NCI-H524 (cell line): ENCODE measurements around the gene TSEN54.

Experiments
- DNase-seq, 2 experiments: peaks; one replicate each; lab custom pipeline; 2025; lab: John Stamatoyannopoulos, UW

Gene TSEN54

DNA sequence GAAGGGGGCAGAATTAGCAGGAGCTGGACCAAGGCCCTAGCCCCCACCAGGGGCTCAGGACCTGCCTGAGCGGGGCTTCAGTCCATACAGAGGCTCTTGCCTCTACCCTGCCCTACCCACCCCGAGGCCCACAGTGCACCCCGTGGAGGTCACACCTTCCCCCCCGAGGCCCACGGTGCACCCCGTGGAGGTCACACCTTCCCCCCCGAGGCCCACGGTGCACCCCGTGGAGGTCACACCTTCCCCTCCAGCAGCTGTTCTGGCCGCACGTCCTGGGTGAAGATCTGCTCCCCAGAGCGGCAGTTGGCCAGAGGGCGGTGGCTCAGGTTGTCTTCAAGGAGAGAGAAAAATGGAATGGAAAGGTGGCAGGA is 12.4 kb upstream of the TSEN54 start:
- DNase-seq: no peak

GRCh38 chr17:75504347-75505151 is 11.8 kb upstream of the TSEN54 start:
- peak in 1 of 2 experiments; percentile 28 for DNase-seq

GRCh38 chr17:75505152-75505409 is 11.2 kb upstream of the TSEN54 start:
- DNase-seq: no peak

DNA sequence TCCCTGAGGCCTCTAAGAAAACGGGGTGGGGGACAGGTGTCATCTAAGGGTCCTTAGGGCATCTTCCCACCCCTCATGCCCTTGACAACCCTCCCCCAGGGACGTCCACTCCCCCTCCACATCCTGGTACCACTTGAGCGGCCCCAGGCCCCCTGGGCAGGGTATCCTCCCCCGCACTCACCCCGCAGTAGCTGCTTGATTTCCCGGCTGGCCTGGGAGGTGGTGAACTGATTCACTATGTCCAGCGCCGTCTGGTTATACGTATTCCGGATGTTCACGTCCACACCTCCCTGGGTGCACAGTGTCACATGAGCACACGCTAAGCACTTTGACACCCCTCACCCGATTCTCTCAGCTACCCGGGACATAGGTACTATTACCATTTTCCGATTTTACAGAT is 10.7 kb upstream of the TSEN54 start:
- no peak for DNase-seq

GRCh38 chr17:75506134-75506533 is 10.2 kb upstream of the TSEN54 start:
- DNase-seq: no peak

- no peak for DNase-seq
Observed at GRCh38 chr17:75506888-75507287, 9.4 kb upstream of the TSEN54 start.

DNA sequence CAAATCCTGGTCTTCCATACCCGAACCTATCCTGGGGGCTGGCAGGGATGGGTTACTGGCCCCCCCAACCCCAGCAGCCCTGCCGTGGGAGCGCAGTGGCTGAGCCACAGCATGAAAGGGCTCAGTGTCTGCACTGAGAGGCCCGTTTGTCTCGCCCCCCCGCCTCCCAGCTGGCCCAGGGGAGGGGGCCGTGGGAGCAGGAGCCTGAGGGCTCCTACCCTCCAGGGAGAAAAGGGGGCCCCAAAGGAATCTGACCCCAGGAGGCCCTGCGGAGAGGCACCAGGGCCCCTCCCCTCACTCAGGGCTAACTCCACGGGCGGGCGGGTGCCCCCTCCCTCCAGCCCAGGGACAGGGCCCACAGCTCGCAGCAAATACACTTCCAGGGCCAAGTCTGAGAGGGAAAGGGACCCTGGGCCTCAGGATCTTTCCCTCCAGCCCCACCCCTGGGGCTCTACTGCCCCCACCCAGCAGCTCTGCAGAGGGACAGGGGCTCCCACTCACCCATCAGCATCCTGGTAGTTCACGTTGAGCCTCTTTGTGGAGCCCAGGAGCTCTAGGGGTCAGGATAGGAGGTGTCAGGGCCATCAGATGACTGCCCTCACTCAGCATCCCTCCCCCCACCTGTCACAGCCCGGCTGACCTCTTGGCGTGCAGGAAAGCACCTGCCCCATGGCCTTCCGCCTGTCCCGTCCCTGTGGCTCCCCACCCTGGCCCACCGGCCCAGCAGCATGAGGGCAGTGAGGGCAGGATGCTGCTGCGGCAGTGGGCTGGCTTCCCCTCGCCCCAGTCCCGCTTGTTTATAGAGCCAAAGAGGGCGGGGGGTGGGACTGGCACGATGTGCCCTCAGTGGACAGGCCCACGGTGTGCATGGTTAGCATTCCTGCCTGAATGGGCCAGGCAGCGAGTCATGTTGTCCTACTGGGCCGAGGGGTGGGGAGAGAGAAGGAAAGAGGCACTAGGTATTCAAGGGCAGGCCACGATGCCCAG is 8.3 kb upstream of the TSEN54 start:
- no peak for DNase-seq

- DNase-seq: no peak
Observed at GRCh38 chr17:75508931-75509361, 7.4 kb upstream of the TSEN54 start.

GRCh38 chr17:75509528-75510258 is 6.6 kb upstream of the TSEN54 start:
- no peak for DNase-seq

GRCh38 chr17:75511270-75511609 is 5.1 kb upstream of the TSEN54 start:
- DNase-seq: no peak

DNA sequence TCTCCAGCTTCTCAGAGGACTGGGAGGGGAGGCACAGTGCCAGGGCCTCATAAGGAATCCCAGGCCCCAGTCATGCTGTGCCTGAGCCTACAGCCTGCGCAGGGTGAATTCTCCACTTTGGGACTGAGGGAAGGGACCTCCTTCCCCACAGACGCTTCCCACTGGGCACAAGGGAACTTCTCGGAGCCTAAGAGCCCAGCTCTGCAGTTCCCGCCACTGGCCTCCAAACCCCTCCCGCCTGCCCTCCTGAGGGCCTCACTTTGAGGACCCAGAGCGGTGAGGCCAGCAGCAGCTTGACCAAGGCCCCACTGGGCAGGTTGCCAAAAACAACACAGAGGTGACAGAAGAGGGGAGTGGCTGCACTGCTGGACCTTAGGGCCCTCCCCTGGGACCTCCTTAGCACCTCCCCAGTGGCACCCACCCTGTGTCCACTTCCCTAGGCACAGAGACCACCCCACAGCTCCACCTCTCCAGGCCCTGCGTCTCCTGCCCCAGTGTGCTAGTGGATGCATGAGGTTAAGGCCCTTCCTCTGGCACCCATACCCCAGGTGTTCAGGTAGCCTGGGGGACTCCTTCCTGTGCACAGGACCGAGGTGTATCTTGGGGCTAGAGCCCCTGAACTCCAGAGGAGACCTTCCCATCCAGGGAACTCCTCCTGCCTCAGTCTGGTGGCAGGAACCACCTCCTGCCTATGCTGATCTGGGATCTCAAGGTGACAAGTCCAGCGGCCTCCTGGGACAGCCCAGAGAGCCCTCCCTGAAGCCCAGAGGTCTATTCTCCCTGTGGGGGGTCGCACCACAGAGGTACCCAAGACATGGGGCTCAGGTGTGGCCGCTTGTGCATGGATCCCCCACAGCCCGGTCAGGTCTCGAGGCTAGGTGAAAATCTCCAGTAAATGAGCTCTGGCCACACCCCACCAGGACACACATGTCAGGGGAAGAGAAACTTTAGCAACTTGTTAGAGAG is 4.4 kb upstream of the TSEN54 start:
- no peak for DNase-seq

DNA sequence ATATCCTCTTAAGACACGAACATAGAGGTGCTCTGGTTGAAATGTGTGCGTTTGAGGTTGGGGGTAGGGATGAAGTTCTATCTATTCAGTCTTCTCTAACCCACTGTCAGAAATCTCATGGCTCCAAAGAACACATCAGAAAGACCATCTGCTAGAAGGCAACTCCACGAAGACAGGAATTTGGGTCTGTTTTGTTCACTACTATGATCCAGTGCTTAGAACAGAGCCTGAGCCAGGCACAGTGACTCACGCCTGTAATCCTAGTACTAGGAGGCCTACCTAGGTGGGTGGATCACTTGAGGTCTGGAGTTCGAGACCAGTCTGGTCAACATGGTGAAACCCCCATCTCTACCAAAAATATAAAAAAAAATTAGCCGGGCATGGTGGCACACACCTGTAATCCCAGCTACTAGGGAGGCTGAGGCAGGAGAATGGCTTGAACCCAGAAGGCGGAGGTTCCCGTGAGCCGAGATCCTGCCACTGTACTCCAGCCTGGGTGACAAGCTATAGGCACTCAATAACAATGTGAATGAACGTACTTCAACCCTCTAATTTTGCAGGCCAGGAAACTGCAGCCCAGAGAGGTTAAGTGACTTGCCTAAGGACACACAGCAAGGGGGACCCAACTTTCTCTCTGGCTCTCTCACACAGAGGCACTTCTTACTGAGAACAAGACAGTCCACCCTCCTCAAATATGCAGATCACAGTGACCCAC is 3.2 kb upstream of the TSEN54 start:
- DNase-seq: no peak

DNA sequence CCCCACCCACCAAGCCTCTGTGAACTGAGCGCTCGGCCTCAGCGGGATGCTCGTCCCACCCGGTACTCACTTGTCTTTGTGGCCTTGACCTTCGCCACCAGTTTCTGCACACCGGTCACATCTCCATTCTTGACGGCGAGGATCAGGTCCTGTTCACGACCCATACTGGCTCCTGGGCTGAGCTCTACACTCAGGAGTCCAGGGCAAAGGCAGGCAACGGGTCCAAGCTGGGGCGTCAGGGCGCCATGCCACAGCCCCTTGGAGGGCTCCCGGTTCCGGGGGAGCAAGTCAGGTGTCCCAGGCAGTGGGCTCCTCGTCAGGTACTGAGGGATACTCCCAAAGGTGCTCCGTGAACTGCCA is 2.7 kb upstream of the TSEN54 start:
- DNase-seq: no peak

GRCh38 chr17:75514299-75514918 is 1.9 kb upstream of the TSEN54 start:
- peak in 1 of 2 experiments; percentile 65 for DNase-seq

GRCh38 chr17:75514919-75515495 is 1.3 kb upstream of the TSEN54 start:
- DNase-seq: peak in 1 of 2 experiments; percentile 65

GRCh38 chr17:75515496-75516254 is 653 bp upstream of the TSEN54 start, which contains the start of gene CASKIN2:
Gene CASKIN2 (minus strand): TSS chr17:75515537. CDS start chr17:75513804, 1,733 bp downstream.
- DNase-seq: peak; percentile 96 to 98

DNA sequence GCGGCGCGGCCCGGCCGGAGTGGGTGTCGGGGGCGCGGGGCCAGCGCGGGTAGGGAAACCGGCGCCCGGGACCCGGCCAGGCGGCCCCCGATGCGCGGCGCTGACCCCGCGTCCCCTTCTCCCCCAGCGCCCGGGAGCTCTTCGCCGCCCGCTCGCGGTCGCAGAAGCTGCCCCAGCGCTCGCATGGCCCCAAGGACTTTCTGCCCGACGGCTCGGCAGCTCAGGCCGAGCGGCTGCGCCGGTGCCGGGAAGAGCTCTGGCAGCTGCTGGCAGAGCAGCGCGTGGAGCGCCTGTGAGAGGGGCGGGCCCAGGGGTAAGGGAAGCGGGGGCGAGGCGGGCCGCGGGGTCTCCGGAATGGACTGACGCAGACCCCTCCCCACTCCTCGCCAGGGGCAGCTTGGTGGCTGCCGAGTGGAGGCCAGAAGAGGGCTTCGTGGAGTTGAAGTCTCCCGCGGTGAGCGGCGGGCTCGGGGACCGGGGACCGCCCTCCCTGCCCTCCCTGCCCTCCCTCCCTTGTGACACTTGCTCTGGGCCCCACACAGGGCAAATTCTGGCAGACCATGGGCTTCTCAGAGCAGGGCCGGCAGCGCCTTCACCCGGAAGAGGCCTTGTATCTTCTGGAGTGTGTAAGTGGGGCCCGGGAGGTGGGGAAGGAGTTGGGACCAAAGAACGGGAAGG is 430 bp downstream of the TSEN54 start:
- DNase-seq: peak in 1 of 2 experiments; percentile 64

GRCh38 chr17:75517297-75517865 is 1.1 kb downstream of the TSEN54 start:
- no peak for DNase-seq
